Measurements from ENCODE around the gene KCTD10. TPM values are rescaled to one million over a fixed set of nuclear protein-coding genes. Genes with fewer than 3 reads are reported as not detected.

KCTD10 gene
- total and polyA plus RNA-seq, 7 donors: 53.5 to 123 (median 82.8) TPM

DNA sequence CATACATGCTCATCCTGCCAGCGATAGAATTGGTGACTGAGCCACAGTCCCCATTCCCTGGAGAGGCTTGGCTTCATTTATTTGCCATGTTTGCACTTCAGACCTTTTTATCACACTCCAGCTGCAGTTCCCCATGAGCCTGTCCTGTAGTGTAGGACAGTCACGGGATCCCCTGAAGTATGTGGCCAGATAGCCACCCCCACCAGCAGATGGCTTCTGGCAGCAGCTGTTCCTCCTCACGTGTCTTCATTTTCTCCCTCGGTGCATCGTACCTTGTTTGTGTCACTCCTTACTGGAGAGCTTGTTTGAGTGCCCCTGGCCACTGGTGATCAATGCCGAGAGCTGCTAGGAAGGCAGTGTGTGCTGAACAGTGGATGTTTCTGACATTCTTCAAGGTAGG lies 40.5 kb upstream of the KCTD10 start:
- H3K4me1 ChIP-seq: no peaks in the 10 kb centered on the region
- intact Hi-C loops (cut with DNase I): loop anchor here (2.0 kb wide), 1 partner anchor 257 kb away; no protein-coding TSS in a partner anchor
- WGBS, 2 donors: 79 to 86% methylated on average over 6 of the region's 6 CpGs
- DNase-seq: no peak
- no peaks in the 10 kb centered on the region for H3K9me3 ChIP-seq
- H3K4me3 ChIP-seq: no peak overlapping the region
- peaks cover 23 to 90% (median 53%) of the 10 kb centered on the region in 4 donors for H3K36me3 ChIP-seq
- H3K27me3 ChIP-seq: no peaks in the 10 kb centered on the region
- no peak for TF ChIP-seq POLR2AphosphoS5 (IDR thresholded peaks at IDR 0.05)
- TF ChIP-seq EP300 (IDR thresholded peaks at IDR 0.05): no peak
- TF ChIP-seq, protein P1, sequence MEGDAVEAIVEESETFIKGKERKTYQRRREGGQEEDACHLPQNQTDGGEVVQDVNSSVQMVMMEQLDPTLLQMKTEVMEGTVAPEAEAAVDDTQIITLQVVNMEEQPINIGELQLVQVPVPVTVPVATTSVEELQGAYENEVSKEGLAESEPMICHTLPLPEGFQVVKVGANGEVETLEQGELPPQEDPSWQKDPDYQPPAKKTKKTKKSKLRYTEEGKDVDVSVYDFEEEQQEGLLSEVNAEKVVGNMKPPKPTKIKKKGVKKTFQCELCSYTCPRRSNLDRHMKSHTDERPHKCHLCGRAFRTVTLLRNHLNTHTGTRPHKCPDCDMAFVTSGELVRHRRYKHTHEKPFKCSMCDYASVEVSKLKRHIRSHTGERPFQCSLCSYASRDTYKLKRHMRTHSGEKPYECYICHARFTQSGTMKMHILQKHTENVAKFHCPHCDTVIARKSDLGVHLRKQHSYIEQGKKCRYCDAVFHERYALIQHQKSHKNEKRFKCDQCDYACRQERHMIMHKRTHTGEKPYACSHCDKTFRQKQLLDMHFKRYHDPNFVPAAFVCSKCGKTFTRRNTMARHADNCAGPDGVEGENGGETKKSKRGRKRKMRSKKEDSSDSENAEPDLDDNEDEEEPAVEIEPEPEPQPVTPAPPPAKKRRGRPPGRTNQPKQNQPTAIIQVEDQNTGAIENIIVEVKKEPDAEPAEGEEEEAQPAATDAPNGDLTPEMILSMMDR (IDR thresholded peaks at IDR 0.05): no peak
- no peak for TF ChIP-seq POLR2A (IDR thresholded peaks at IDR 0.05)
- H3K27ac ChIP-seq: no peak overlapping the region

GRCh38 chr12:109513977-109514376 lies 36.9 kb upstream of the KCTD10 start:
- Histone ChIP-seq H3K4me1 (no peaks in the 10 kb centered on the region), H3K27ac (no peak overlapping the region), H3K4me3 (no peak overlapping the region), H3K36me3 (peaks cover 42 to 90% (median 68%) of the 10 kb centered on the region in 4 donors), H3K9me3 (no peaks in the 10 kb centered on the region), H3K27me3 (no peaks in the 10 kb centered on the region)
- no peak for DNase-seq
- 89 to 92% methylated on average over 4 of the region's 4 CpGs for WGBS, 2 donors
- no peak for TF ChIP-seq POLR2AphosphoS5 (IDR thresholded peaks at IDR 0.05)
- TF ChIP-seq, protein P1 (IDR thresholded peaks at IDR 0.05): no peak
- TF ChIP-seq POLR2A (IDR thresholded peaks at IDR 0.05): no peak
- no peak for TF ChIP-seq EP300 (IDR thresholded peaks at IDR 0.05)
- intact Hi-C loops (cut with DNase I): no loop called here

DNA sequence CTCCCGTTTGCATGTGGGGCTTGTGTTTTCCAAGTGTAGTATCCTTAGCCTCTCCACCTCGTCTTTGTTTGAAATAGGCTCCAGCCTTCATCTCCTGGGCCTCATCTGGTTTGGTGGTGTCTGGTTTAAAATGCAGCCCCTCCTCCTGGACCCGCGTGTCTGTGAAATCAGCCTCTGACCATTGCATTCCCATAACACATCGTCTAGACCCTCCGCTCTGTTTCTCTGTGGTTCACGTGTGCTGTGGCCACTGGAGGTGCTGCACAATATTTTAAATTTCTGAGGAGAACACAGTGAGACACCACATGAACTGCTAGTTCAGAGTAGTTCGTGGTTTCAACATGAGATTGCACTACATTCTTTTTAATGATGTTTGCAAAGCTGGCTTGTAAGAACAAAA lies 36.0 kb upstream of the KCTD10 start:
- WGBS, 2 donors: 79 to 83% methylated on average over 8 of the region's 8 CpGs
- no peaks in the 10 kb centered on the region for H3K4me1 ChIP-seq
- intact Hi-C loops (cut with DNase I): no loop called here
- no peak for DNase-seq
- H3K9me3 ChIP-seq: no peaks in the 10 kb centered on the region
- H3K36me3 ChIP-seq: peaks cover 49 to 95% (median 69%) of the 10 kb centered on the region in 4 donors
- no peaks in the 10 kb centered on the region for H3K27me3 ChIP-seq
- H3K4me3 ChIP-seq: no peak overlapping the region
- TF ChIP-seq, protein P1 (IDR thresholded peaks at IDR 0.05): no peak
- TF ChIP-seq EP300 (IDR thresholded peaks at IDR 0.05) (no peak), POLR2AphosphoS5 (IDR thresholded peaks at IDR 0.05) (no peak), POLR2A (IDR thresholded peaks at IDR 0.05) (no peak)
- no peak overlapping the region for H3K27ac ChIP-seq

DNA sequence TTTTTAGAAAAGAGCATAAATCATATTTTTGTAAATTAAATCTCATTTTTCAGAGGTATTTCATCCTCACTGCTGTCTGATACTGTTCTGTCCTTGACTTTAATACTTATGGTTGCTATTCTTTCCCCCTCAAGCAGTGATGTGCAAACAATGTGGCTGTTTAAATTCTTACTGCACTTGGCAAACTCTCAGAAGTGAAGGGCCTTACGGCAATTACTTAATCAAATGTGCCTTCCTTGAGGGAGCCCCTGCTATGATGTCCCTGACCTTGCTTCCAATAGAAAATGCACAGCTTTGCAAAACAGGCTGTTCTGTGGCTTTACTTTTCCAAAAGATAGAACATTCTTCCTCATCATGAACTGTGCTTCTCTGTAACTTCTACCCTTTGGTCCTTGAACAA lies 35.5 kb upstream of the KCTD10 start:
- H3K36me3 ChIP-seq: peaks cover 50 to 95% (median 68%) of the 10 kb centered on the region in 4 donors
- no peak for DNase-seq
- intact Hi-C loops (cut with DNase I): no loop called here
- no peaks in the 10 kb centered on the region for H3K27me3 ChIP-seq
- WGBS, 2 donors: 81 to 86% methylated on average over 1 of the region's 1 CpG
- no peaks in the 10 kb centered on the region for H3K9me3 ChIP-seq
- H3K4me3 ChIP-seq: no peak overlapping the region
- no peak overlapping the region for H3K27ac ChIP-seq
- no peak for TF ChIP-seq EP300 (IDR thresholded peaks at IDR 0.05)
- no peak for TF ChIP-seq POLR2AphosphoS5 (IDR thresholded peaks at IDR 0.05)
- TF ChIP-seq, protein P1 (IDR thresholded peaks at IDR 0.05): no peak
- TF ChIP-seq POLR2A (IDR thresholded peaks at IDR 0.05): no peak
- H3K4me1 ChIP-seq: no peaks in the 10 kb centered on the region

- no peaks in the 10 kb centered on the region for H3K27me3 ChIP-seq
- no peaks in the 10 kb centered on the region for H3K9me3 ChIP-seq
- peaks cover 51 to 100% (median 75%) of the 10 kb centered on the region in 4 donors for H3K36me3 ChIP-seq
- TF ChIP-seq POLR2A (IDR thresholded peaks at IDR 0.05) (no peak), POLR2AphosphoS5 (IDR thresholded peaks at IDR 0.05) (no peak), EP300 (IDR thresholded peaks at IDR 0.05) (no peak)
- TF ChIP-seq, protein P1 (IDR thresholded peaks at IDR 0.05): no peak
- H3K4me3 ChIP-seq: no peak overlapping the region
- no peak overlapping the region for H3K27ac ChIP-seq
- WGBS, 2 donors: 93 to 95% methylated on average over 15 of the region's 15 CpGs
- no peak for DNase-seq
- H3K4me1 ChIP-seq: no peaks in the 10 kb centered on the region
- intact Hi-C loops (cut with DNase I): no loop called here
These were observed 33.1 kb upstream of the KCTD10 start for GRCh38 chr12:109510196-109510595.
